H1 (cell line): Measurements from ENCODE around the gene SETD1B. TPM values are rescaled to one million over a fixed set of nuclear protein-coding genes. Genes with fewer than 3 reads are reported as not detected.

Source experiments
- CBX5 ChIP-seq: fragments of 300-800, 300-1000 bp; sonication (generic); IDR thresholded peaks from 2 replicates; pipeline ENCODE4 v1.7.1; 2016; ENCODE audit warnings: antibody characterized with exemption, low read length, low read depth
- CHD1 ChIP-seq: IDR thresholded peaks from 2 replicates; pipeline ENCODE4 v1.6.1; 2012; ENCODE audit warnings: low read depth, low read length, improper control_type of control experiment
- KDM4A ChIP-seq: IDR thresholded peaks from one replicate; pipeline ENCODE4 v1.7.1; 2012; ENCODE audit warnings: low read depth, mild to moderate bottlenecking, moderate library complexity, low read length, inconsistent platforms; ENCODE audit not compliant: severe bottlenecking
- POLR2A ChIP-seq, 2 experiments: IDR thresholded peaks; 1 replicate in 1 of 2; 2 replicates in 1 of 2; pipeline ENCODE4 v1.6.1; 2011; ENCODE audit warnings: low read depth in 2 of 2, low read length in 2 of 2, mild to moderate bottlenecking in 2 of 2; ENCODE audit errors: control extremely low read depth in 1 of 2
- POLR2AphosphoS5 ChIP-seq: IDR thresholded peaks from 2 replicates; pipeline ENCODE4 v1.6.1; 2011; ENCODE audit warnings: low read depth, low read length
- RXRA ChIP-seq: IDR thresholded peaks from 2 replicates; pipeline ENCODE4 v1.6.1; 2011; ENCODE audit warnings: low read depth, mild to moderate bottlenecking, low read length, moderate library complexity; ENCODE audit not compliant: insufficient read depth
- SP1 ChIP-seq: IDR thresholded peaks from 2 replicates; pipeline ENCODE4 v1.6.1; 2011; ENCODE audit warnings: low read depth, low read length
- SP2 ChIP-seq: IDR thresholded peaks from 2 replicates; pipeline ENCODE4 v1.6.1; 2012; ENCODE audit warnings: mild to moderate bottlenecking, low read length, inconsistent platforms
- polyA plus RNA-seq, 7 experiments: library from polyadenylated mRNA; depleted of rRNA in 3 of 7; stranded (reverse) in 5 of 7; unstranded in 2 of 7; fragments of >200 nt in 5 of 7; fragments of 200-250 nt in 2 of 7; gene quantifications; 1 replicate in 5 of 7; 2 replicates in 1 of 7; 4 replicates in 1 of 7; pipeline versions ENCODE4 v1.2.1 to v1.2.3, GENCODE V29; 2011 to 2013; ENCODE audit warnings: missing spikeins in 2 of 7, mixed read lengths in 2 of 7
- total RNA-seq: library from RNA; stranded (reverse); fragmentation: NEBNext Ultra II Directional; extraction: Animal tissue kit (Norgen Biotek cat#: 25700); gene quantifications from 2 replicates; pipeline ENCODE4 v1.2.1, GENCODE V29; 2021
- TF ChIP-seq, protein P1 (sequence below): fragments of 300-600 bp; sonication (generic); IDR thresholded peaks from 2 replicates; pipeline ENCODE4 v1.7.1; 2012; ENCODE audit warnings: low read length, moderate library complexity, mild to moderate bottlenecking, inconsistent platforms; ENCODE audit not compliant: insufficient replicate concordance
- TF ChIP-seq, protein P2 (sequence below), 3 experiments: IDR thresholded peaks; 1 replicate in 2 of 3; 2 replicates in 1 of 3; pipeline versions ENCODE4 v1.5.1 to v1.6.1; 2011; ENCODE audit warnings: low read length in 3 of 3, mild to moderate bottlenecking in 3 of 3, inconsistent platforms in 2 of 3, low read depth in 1 of 3, moderate library complexity in 1 of 3; ENCODE audit not compliant: insufficient read depth in 1 of 3; ENCODE audit errors: control extremely low read depth in 1 of 3

SETD1B gene
- total and polyA plus RNA-seq, 2 of the 8 experiments (the other 6 are each of a cell fraction or from before 2014, with no cell fraction given): 1.3 to 17.7 TPM

DNA sequence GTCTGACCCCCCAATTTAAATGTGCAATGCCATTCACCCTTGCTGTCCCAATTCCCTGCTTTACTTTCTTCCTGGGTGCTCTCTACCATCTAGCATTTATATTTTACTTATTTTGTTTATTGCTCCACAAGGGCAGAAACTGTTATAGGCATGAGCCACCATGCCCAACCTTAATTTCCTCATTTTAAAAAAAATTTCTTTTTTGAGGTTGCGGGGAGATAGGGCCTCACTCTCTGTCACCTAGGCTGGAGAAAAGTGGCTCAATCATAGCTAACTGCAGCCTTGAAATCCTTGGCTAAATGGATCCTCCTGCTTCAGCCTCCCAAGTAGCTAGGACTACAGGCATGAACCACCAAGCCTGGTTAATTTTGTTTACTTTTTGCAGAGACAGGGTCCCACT lies 41.9 kb downstream of the SETD1B start (continued):
- TF ChIP-seq, protein P1, sequence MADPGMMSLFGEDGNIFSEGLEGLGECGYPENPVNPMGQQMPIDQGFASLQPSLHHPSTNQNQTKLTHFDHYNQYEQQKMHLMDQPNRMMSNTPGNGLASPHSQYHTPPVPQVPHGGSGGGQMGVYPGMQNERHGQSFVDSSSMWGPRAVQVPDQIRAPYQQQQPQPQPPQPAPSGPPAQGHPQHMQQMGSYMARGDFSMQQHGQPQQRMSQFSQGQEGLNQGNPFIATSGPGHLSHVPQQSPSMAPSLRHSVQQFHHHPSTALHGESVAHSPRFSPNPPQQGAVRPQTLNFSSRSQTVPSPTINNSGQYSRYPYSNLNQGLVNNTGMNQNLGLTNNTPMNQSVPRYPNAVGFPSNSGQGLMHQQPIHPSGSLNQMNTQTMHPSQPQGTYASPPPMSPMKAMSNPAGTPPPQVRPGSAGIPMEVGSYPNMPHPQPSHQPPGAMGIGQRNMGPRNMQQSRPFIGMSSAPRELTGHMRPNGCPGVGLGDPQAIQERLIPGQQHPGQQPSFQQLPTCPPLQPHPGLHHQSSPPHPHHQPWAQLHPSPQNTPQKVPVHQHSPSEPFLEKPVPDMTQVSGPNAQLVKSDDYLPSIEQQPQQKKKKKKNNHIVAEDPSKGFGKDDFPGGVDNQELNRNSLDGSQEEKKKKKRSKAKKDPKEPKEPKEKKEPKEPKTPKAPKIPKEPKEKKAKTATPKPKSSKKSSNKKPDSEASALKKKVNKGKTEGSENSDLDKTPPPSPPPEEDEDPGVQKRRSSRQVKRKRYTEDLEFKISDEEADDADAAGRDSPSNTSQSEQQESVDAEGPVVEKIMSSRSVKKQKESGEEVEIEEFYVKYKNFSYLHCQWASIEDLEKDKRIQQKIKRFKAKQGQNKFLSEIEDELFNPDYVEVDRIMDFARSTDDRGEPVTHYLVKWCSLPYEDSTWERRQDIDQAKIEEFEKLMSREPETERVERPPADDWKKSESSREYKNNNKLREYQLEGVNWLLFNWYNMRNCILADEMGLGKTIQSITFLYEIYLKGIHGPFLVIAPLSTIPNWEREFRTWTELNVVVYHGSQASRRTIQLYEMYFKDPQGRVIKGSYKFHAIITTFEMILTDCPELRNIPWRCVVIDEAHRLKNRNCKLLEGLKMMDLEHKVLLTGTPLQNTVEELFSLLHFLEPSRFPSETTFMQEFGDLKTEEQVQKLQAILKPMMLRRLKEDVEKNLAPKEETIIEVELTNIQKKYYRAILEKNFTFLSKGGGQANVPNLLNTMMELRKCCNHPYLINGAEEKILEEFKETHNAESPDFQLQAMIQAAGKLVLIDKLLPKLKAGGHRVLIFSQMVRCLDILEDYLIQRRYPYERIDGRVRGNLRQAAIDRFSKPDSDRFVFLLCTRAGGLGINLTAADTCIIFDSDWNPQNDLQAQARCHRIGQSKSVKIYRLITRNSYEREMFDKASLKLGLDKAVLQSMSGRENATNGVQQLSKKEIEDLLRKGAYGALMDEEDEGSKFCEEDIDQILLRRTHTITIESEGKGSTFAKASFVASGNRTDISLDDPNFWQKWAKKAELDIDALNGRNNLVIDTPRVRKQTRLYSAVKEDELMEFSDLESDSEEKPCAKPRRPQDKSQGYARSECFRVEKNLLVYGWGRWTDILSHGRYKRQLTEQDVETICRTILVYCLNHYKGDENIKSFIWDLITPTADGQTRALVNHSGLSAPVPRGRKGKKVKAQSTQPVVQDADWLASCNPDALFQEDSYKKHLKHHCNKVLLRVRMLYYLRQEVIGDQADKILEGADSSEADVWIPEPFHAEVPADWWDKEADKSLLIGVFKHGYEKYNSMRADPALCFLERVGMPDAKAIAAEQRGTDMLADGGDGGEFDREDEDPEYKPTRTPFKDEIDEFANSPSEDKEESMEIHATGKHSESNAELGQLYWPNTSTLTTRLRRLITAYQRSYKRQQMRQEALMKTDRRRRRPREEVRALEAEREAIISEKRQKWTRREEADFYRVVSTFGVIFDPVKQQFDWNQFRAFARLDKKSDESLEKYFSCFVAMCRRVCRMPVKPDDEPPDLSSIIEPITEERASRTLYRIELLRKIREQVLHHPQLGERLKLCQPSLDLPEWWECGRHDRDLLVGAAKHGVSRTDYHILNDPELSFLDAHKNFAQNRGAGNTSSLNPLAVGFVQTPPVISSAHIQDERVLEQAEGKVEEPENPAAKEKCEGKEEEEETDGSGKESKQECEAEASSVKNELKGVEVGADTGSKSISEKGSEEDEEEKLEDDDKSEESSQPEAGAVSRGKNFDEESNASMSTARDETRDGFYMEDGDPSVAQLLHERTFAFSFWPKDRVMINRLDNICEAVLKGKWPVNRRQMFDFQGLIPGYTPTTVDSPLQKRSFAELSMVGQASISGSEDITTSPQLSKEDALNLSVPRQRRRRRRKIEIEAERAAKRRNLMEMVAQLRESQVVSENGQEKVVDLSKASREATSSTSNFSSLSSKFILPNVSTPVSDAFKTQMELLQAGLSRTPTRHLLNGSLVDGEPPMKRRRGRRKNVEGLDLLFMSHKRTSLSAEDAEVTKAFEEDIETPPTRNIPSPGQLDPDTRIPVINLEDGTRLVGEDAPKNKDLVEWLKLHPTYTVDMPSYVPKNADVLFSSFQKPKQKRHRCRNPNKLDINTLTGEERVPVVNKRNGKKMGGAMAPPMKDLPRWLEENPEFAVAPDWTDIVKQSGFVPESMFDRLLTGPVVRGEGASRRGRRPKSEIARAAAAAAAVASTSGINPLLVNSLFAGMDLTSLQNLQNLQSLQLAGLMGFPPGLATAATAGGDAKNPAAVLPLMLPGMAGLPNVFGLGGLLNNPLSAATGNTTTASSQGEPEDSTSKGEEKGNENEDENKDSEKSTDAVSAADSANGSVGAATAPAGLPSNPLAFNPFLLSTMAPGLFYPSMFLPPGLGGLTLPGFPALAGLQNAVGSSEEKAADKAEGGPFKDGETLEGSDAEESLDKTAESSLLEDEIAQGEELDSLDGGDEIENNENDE: no peak
- TF ChIP-seq RXRA (no peak), POLR2A (IDR thresholded peaks at IDR 0.05; ENCODE audit: control extremely low read depth in 1 of 2, low read depth in 2 of 2, low read length in 2 of 2) (no peak), CHD1 (no peak), KDM4A (no peak), SP1 (no peak), POLR2AphosphoS5 (no peak), SP2 (no peak), CBX5 (no peak)
- TF ChIP-seq, protein P2, sequence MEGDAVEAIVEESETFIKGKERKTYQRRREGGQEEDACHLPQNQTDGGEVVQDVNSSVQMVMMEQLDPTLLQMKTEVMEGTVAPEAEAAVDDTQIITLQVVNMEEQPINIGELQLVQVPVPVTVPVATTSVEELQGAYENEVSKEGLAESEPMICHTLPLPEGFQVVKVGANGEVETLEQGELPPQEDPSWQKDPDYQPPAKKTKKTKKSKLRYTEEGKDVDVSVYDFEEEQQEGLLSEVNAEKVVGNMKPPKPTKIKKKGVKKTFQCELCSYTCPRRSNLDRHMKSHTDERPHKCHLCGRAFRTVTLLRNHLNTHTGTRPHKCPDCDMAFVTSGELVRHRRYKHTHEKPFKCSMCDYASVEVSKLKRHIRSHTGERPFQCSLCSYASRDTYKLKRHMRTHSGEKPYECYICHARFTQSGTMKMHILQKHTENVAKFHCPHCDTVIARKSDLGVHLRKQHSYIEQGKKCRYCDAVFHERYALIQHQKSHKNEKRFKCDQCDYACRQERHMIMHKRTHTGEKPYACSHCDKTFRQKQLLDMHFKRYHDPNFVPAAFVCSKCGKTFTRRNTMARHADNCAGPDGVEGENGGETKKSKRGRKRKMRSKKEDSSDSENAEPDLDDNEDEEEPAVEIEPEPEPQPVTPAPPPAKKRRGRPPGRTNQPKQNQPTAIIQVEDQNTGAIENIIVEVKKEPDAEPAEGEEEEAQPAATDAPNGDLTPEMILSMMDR (IDR thresholded peaks at IDR 0.05; ENCODE audit: control extremely low read depth in 1 of 3, insufficient read depth in 1 of 3, low read depth in 1 of 3, low read length in 3 of 3): no peak
